Central memory CD8-positive, alpha-beta T cell (primary cell): ENCODE results near the gene SLC44A3.

Experiments used
- ATAC-seq: fragments of 150-1000 bp; cut with Tn5 transposase; replicated peaks from 2 replicates; pipeline ENCODE4 v1.10.0; 2022; ENCODE audit warnings: mild to moderate bottlenecking, moderate FRiP score, moderate number of reproducible peaks; ENCODE audit not compliant: poor library complexity, severe bottlenecking; ENCODE audit errors: extremely low read depth
- DNase-seq, 2 donors: peaks; one replicate each; pipeline ENCODE4 v3.0.0; 2021; ENCODE audit warnings: low spot score in 2 of 2
- H3K27ac Mint-ChIP-seq: one replicate; pipeline ENCODE4 v1.8.0; 2022; ENCODE audit warnings: low read depth, mild to moderate bottlenecking, moderate library complexity, mixed read lengths
- H3K27me3 Mint-ChIP-seq: one replicate; pipeline ENCODE4 v1.8.0; 2022; ENCODE audit warnings: mixed read lengths
- H3K36me3 Mint-ChIP-seq: one replicate; pipeline ENCODE4 v1.8.0; 2022; ENCODE audit warnings: mild to moderate bottlenecking, moderate library complexity, mixed read lengths; ENCODE audit not compliant: insufficient read depth
- H3K4me1 Mint-ChIP-seq: one replicate; pipeline ENCODE4 v1.8.0; 2022; ENCODE audit warnings: mixed read lengths
- H3K4me3 Mint-ChIP-seq: one replicate; pipeline ENCODE4 v1.8.0; 2022; ENCODE audit warnings: mild to moderate bottlenecking, moderate library complexity, mixed read lengths
- H3K9me3 Mint-ChIP-seq: one replicate; pipeline ENCODE4 v1.8.0; 2022; ENCODE audit warnings: mixed read lengths

The SLC44A3 gene

GRCh38 chr1:94805912-94806311 is 14.2 kb upstream of the SLC44A3 start:
- ATAC-seq (peak; percentile 35), DNase-seq (no peak)
- Mint-ChIP-seq H3K4me1 (peaks cover 12% of the 10 kb centered on the region), H3K36me3 (no peaks in the 10 kb centered on the region), H3K9me3 (no peaks in the 10 kb centered on the region), H3K27ac (no peak overlapping the region), H3K27me3 (peaks cover 20% of the 10 kb centered on the region), H3K4me3 (no peak overlapping the region)

GRCh38 chr1:94806441-94806871 is 13.7 kb upstream of the SLC44A3 start:
- peaks cover 11% of the 10 kb centered on the region for H3K4me1 Mint-ChIP-seq
- no peaks in the 10 kb centered on the region for H3K36me3 Mint-ChIP-seq
- peaks cover 20% of the 10 kb centered on the region for H3K27me3 Mint-ChIP-seq
- no peaks in the 10 kb centered on the region for H3K9me3 Mint-ChIP-seq
- no peak overlapping the region for H3K27ac Mint-ChIP-seq
- H3K4me3 Mint-ChIP-seq: no peak overlapping the region
- no peak for DNase-seq
- no peak for ATAC-seq

GRCh38 chr1:94807742-94808491 is 12.2 kb upstream of the SLC44A3 start:
- Mint-ChIP-seq H3K27ac (no peak overlapping the region), H3K9me3 (no peaks in the 10 kb centered on the region), H3K4me1 (peaks cover 5% of the 10 kb centered on the region), H3K4me3 (no peak overlapping the region), H3K36me3 (no peaks in the 10 kb centered on the region), H3K27me3 (peaks cover 20% of the 10 kb centered on the region)
- DNase-seq (no peak), ATAC-seq (peak; percentile 19)

- peaks cover 5% of the 10 kb centered on the region for H3K4me1 Mint-ChIP-seq
- no peaks in the 10 kb centered on the region for H3K36me3 Mint-ChIP-seq
- no peak overlapping the region for H3K4me3 Mint-ChIP-seq
- H3K27ac Mint-ChIP-seq: no peak overlapping the region
- ATAC-seq (no peak), DNase-seq (no peak)
- H3K27me3 Mint-ChIP-seq: peaks cover 24% of the 10 kb centered on the region
- no peaks in the 10 kb centered on the region for H3K9me3 Mint-ChIP-seq
Measured at GRCh38 chr1:94808669-94809068, 11.5 kb upstream of the SLC44A3 start.

GRCh38 chr1:94812985-94813384 is 7.2 kb upstream of the SLC44A3 start:
- DNase-seq: no peak
- Mint-ChIP-seq H3K36me3 (no peaks in the 10 kb centered on the region), H3K4me1 (no peaks in the 10 kb centered on the region), H3K27me3 (peaks cover 12% of the 10 kb centered on the region), H3K4me3 (no peak overlapping the region), H3K9me3 (no peaks in the 10 kb centered on the region), H3K27ac (no peak overlapping the region)
- no peak for ATAC-seq

GRCh38 chr1:94816030-94816429 is 4.1 kb upstream of the SLC44A3 start:
- Mint-ChIP-seq H3K4me3 (no peak overlapping the region), H3K9me3 (no peaks in the 10 kb centered on the region), H3K27ac (no peak overlapping the region), H3K4me1 (peaks cover 3% of the 10 kb centered on the region), H3K27me3 (peaks cover 35% of the 10 kb centered on the region), H3K36me3 (no peaks in the 10 kb centered on the region)
- DNase-seq (no peak), ATAC-seq (no peak)

- no peaks in the 10 kb centered on the region for H3K36me3 Mint-ChIP-seq
- H3K4me1 Mint-ChIP-seq: peaks cover 6% of the 10 kb centered on the region
- peaks cover 49% of the 10 kb centered on the region for H3K27me3 Mint-ChIP-seq
- ATAC-seq (no peak), DNase-seq (no peak)
- no peak overlapping the region for H3K27ac Mint-ChIP-seq
- no peak overlapping the region for H3K4me3 Mint-ChIP-seq
- no peaks in the 10 kb centered on the region for H3K9me3 Mint-ChIP-seq
Measured at GRCh38 chr1:94817712-94818111, 2.4 kb upstream of the SLC44A3 start.

- Mint-ChIP-seq H3K27me3 (peaks cover 55% of the 10 kb centered on the region), H3K27ac (no peak overlapping the region), H3K36me3 (no peaks in the 10 kb centered on the region), H3K9me3 (no peaks in the 10 kb centered on the region), H3K4me3 (peak overlapping the region; percentile 42), H3K4me1 (peaks cover 6% of the 10 kb centered on the region)
- DNase-seq (no peak), ATAC-seq (no peak)
Measured at GRCh38 chr1:94819238-94819944, 766 bp upstream of the SLC44A3 start.

- Mint-ChIP-seq H3K9me3 (no peaks in the 10 kb centered on the region), H3K27me3 (peaks cover 71% of the 10 kb centered on the region), H3K27ac (no peak overlapping the region), H3K4me1 (peaks cover 6% of the 10 kb centered on the region), H3K4me3 (no peak overlapping the region), H3K36me3 (no peaks in the 10 kb centered on the region)
- ATAC-seq (no peak), DNase-seq (no peak)
Measured at GRCh38 chr1:94820936-94821335, 779 bp downstream of the SLC44A3 start.

GRCh38 chr1:94821636-94822305 is 1.6 kb downstream of the SLC44A3 start:
- Mint-ChIP-seq H3K27me3 (peaks cover 79% of the 10 kb centered on the region), H3K4me1 (peaks cover 6% of the 10 kb centered on the region), H3K4me3 (no peak overlapping the region), H3K27ac (no peak overlapping the region), H3K9me3 (no peaks in the 10 kb centered on the region), H3K36me3 (no peaks in the 10 kb centered on the region)
- ATAC-seq (no peak), DNase-seq (no peak)

- no peaks in the 10 kb centered on the region for H3K9me3 Mint-ChIP-seq
- ATAC-seq (no peak), DNase-seq (no peak)
- H3K4me3 Mint-ChIP-seq: no peak overlapping the region
- H3K27ac Mint-ChIP-seq: no peak overlapping the region
- peaks cover 88% of the 10 kb centered on the region for H3K27me3 Mint-ChIP-seq
- no peaks in the 10 kb centered on the region for H3K36me3 Mint-ChIP-seq
- peaks cover 6% of the 10 kb centered on the region for H3K4me1 Mint-ChIP-seq
Measured at GRCh38 chr1:94823116-94823515, 3.0 kb downstream of the SLC44A3 start.

- H3K4me1 Mint-ChIP-seq: peaks cover 4% of the 10 kb centered on the region
- no peak overlapping the region for H3K27ac Mint-ChIP-seq
- no peak overlapping the region for H3K4me3 Mint-ChIP-seq
- no peaks in the 10 kb centered on the region for H3K36me3 Mint-ChIP-seq
- DNase-seq: no peak
- H3K9me3 Mint-ChIP-seq: no peaks in the 10 kb centered on the region
- peaks cover 85% of the 10 kb centered on the region for H3K27me3 Mint-ChIP-seq
- no peak for ATAC-seq
Measured at GRCh38 chr1:94825936-94826335, 5.8 kb downstream of the SLC44A3 start.

- H3K4me3 Mint-ChIP-seq: no peak overlapping the region
- H3K27ac Mint-ChIP-seq: no peak overlapping the region
- H3K36me3 Mint-ChIP-seq: no peaks in the 10 kb centered on the region
- no peak for DNase-seq
- H3K9me3 Mint-ChIP-seq: no peaks in the 10 kb centered on the region
- peaks cover 81% of the 10 kb centered on the region for H3K27me3 Mint-ChIP-seq
- ATAC-seq: no peak
- H3K4me1 Mint-ChIP-seq: no peaks in the 10 kb centered on the region
Measured at GRCh38 chr1:94827434-94827833, 7.3 kb downstream of the SLC44A3 start.
